Right hindlimb (tissue), 1 donor: ENCODE results near the gene THEMIS2.
A peak's percentile ranks its signal among the peaks of the same experiment; 100 is the strongest.
"Not testable (repeated sequence)": the region's sequence is repeated elsewhere in the genome, so short reads cannot be mapped to it uniquely, and the experiment has no call there.

Experiments used
- DNase-seq: peaks from one replicate; pipeline ENCODE4 v3.0.0-alpha.2; 2018

THEMIS2 gene

GRCh38 chr1:27863538-27863915, 8.8 kb upstream of the THEMIS2 start:
- no peak for DNase-seq

GRCh38 chr1:27864264-27864895, 8.0 kb upstream of the THEMIS2 start:
- no peak for DNase-seq

- no peak for DNase-seq
These were observed 6.5 kb upstream of the THEMIS2 start for GRCh38 chr1:27865821-27866220.

GRCh38 chr1:27868556-27868931, 3.8 kb upstream of the THEMIS2 start:
- DNase-seq: no peak

DNA sequence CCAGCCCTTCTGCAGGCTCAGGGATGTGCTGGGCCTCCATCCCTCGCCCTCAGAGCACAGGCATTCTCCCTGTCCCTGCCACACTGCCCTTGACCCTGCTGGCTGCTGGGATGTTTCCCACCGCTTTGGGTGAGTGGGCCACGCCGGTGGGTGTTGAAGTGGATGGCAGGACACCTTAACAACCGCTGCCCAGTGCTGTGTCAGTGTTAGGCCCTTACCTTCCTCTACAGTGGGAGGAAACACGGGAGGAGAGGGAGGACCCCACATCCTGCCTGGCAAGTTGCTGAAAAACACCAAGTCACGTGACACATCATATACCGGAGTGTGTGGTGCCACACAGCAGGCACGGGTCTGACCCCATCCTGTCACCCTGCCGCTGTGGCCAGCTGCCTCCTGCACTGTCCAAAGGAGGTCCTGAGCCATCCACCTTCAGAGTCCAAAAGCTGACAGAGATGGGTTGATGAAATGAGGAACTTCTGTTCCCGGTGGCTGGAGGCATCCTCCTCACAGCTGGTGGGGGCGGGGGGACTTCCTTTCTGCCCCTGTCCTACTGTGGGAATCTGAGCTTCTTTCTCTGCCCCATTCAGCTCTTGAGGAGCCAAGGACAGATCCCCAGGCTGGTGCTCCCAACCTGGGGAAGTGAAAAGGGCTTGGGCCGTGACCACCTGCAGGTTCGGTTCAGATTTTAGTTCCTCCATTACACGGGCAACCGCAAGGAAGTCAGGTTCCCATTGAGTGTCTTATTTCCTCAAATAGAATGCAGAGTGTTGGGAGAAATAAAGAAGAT, 3.2 kb upstream of the THEMIS2 start:
- peak; percentile 25 for DNase-seq

DNA sequence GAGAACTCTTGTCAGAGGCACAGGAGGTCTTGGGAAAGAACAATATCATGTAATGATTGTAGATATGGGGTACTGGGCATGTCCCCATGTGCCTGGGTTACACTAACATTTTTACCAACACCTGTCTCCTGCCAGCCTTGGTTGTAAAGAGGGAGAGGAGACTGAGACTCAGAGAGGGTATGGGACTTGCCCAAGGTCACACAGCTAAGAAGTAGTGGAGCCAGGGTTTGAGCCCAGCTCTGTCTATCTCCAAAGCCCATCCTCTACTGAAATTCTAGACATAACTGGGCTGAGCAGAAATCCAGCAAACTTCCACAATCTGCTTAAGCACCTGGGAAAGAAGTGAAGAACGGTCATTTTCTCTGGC, 2.6 kb upstream of the THEMIS2 start:
- no peak for DNase-seq

GRCh38 chr1:27871076-27871475, 1.3 kb upstream of the THEMIS2 start:
- DNase-seq: not testable (repeated sequence)

DNA sequence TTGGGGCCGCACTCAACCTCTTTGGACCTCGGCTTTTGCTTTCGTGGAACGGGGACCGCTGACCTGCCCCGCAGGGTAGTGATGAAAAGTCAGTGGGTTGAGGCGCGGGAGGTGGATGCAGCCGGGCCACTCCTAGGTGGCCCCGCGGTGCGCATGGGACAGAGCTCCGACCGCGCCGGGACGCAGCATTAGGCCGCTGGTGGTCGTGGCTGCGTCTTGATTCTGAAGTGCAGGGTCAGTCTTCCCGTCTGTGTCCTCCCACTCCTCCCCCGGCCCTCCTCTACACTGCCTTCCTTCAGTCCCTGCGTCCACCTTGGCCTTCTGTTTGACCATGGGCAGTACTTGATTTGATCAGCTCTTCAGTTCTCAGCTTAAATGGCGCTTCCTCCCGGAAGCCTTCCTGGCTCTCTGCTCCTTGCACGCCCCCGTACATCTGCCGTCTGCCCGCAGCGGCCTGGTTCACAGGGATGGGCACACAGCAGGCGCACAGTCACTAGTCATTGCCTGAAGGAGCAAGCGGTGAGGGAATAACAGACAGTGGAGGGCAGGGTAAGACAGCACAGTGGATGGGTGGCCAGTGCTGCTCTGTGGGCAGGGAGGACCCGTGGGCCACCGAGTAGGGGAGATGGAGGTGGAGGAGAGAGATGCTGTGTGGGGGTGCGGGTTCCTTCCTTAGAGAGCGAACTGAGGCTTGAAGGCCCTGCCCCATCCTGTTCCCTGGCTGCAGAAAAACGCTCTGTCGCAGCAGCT, 633 bp downstream of the THEMIS2 start:
- peak; percentile 23 for DNase-seq

- DNase-seq: peak; percentile 24
These were observed 1.5 kb downstream of the THEMIS2 start for GRCh38 chr1:27873671-27874384.

DNA sequence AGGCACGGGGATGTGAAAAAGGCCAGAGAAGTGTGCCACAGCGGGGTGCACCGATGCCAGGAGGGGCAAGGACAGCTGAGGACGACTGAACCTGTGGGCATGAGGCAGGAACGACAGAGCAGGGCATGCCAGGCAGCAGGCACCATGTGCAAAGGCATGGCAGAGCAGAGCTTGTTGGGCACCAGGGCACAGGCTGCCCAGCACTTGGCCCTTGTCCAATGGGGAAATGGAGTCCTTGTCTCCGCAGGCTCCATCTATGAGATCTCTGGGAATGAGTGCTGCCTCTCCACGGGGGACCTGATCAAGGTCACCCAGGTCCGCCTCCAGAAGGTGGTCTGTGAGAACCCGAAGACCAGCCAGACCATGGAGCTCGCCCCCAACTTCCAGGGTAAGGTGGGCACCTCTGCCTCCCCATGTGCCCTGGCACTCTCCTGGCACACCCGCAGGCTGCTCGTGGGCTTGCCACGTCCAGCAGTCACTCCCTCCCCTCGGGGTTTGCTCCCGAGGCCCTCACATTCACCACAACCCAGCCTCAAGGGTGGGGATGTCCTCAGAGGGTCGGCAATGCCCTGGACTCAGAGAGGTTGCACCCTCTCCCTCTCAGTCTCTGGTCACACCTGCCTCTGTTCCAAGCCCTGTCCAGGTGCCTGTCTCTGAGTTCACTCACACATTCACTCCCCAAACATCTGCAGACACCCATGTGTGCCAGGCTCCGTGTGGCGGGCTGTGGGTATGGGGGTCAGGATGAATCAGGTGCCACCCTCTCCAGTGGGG, 4.2 kb downstream of the THEMIS2 start:
- no peak for DNase-seq

- no peak for DNase-seq
These were observed 4.7 kb downstream of the THEMIS2 start for GRCh38 chr1:27877115-27877416.

- no peak for DNase-seq
These were observed 5.7 kb downstream of the THEMIS2 start for GRCh38 chr1:27878039-27878438.

- no peak for DNase-seq
These were observed 6.5 kb downstream of the THEMIS2 start for GRCh38 chr1:27878787-27879335.

GRCh38 chr1:27879374-27880082, 7.2 kb downstream of the THEMIS2 start:
- no peak for DNase-seq

- DNase-seq: no peak
These were observed 10.2 kb downstream of the THEMIS2 start for GRCh38 chr1:27882543-27882903.

GRCh38 chr1:27883536-27883935, 11.2 kb downstream of the THEMIS2 start:
- no peak for DNase-seq

DNA sequence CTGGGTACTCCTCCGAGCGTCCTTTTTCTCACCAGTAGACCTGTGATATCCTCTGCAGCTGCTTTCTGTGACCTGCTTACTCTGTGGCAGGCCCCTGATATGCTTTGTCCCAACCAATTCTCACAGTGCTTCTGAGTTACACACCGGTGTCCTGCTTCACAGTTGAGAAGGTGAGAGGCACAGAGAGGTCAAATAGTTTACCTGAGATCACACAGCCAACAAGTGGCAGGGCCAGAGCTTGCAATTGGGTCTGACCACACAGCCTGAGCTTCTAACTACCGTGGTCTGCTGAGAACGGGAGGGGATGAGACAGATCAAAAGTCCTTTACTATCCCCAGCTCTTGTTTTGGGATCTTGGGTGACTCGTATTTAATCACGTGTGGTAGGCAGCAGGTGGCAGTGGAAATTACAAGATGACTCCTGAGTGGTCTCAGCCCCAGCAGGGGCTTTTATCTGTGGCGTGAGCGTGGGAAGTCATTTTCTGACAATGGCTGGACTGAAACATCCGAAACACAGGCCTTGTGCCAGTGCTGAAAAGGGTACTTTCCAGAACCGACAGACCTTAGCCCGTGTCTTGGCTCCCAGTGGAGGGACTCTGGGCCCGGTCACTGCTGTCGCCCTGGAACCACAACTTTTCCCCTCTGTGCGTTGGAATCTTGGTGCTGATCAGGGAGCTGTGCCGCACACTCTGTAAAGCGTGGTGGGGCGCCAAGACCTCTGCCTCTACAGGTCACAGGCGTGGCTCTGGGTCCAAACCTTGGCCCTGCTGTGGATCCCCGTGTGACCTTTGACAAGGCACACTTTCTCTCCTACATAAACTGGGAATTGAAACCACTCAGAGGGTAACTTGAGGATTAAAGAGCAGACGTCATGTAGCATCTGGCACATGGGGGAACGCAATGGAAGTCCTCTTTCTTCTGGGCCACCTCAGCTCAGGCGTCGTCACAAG, 11.9 kb downstream of the THEMIS2 start:
- DNase-seq: no peak

GRCh38 chr1:27885114-27885528, 12.8 kb downstream of the THEMIS2 start:
- DNase-seq: no peak

DNA sequence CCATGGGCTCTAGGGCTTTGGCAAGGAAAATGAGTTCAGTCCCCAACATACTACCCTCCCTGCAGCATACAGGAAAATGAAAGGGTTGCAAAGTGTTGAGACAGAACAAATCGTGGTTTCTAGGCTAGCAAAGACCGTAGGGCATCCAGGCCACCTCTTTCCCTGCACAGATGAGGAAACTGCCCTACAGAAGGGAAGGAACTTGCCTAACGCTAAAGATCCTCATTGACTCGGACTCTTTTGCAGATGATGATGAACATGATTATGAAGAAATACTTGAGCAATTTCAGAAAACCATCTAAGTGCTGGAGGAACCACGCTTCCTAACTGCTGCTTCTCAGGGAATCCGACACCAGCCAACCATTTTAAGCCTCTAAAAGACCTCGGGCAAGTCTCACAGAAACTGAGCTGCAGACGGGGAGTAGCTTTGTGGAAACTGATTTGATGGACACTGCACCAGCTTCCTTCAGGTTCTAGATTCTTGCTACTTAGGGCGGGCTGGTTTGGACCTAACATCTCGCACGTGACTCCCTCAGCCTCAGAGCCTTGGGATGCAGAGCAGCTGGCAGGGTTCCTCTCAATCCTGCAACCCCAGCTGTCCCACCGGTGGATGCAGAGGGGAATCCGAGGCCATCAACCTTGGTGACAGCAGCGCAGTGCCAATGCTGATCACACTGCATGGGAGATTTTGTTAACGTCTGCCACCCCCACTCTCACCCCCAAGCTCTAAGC, 13.4 kb downstream of the THEMIS2 start:
- DNase-seq: no peak

DNA sequence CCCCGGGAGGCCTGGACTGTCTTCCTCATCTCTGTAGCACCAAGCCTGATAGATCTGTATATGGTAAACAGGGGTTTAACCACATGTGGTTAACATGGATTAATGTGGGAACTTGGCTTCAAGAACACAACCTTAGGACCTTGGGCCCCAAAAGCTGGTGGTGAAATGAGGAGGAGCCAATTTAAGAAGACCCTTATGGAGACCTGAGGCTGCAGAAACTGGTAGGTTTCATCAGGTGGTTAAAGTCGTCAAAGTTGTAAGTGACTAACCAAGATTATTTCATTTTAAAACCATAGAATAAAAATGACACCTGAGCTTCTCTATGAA, 14.0 kb downstream of the THEMIS2 start:
- DNase-seq: no peak
